ENCODE results near the gene SLC35F1.

DNA sequence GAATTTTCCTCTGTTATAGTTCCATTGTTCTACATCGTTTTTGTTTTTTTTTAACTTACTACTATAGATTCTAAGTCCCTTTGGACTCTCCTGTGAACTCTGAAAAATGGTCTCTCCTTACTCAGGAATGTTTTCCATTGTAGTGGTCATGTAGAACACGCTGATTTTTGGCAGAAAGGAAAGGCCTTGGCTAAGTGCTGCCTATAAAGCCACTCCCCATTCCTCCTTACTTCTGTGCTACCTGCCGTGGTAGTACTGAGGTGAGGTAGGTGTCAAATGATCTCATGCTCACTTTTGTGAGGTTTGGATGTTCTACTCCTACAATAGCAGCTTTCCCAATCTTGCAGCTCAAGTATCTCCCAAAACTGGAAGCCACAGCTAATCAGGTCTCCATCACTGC, 270.7 kb downstream of the SLC35F1 start:
- TF ChIP-seq, protein P1, sequence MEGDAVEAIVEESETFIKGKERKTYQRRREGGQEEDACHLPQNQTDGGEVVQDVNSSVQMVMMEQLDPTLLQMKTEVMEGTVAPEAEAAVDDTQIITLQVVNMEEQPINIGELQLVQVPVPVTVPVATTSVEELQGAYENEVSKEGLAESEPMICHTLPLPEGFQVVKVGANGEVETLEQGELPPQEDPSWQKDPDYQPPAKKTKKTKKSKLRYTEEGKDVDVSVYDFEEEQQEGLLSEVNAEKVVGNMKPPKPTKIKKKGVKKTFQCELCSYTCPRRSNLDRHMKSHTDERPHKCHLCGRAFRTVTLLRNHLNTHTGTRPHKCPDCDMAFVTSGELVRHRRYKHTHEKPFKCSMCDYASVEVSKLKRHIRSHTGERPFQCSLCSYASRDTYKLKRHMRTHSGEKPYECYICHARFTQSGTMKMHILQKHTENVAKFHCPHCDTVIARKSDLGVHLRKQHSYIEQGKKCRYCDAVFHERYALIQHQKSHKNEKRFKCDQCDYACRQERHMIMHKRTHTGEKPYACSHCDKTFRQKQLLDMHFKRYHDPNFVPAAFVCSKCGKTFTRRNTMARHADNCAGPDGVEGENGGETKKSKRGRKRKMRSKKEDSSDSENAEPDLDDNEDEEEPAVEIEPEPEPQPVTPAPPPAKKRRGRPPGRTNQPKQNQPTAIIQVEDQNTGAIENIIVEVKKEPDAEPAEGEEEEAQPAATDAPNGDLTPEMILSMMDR (conservative IDR thresholded peaks at IDR 0.05 in 1 of 2, IDR thresholded peaks at IDR 0.05 in 1 of 2; ENCODE audit: low read depth in 1 of 2, low read length in 2 of 2) = no peak
- TF ChIP-seq EZH2 (IDR thresholded peaks at IDR 0.05; ENCODE audit: low read length, missing control alignments) = no peak
